RWPE2 (cell line): ENCODE measurements around the gene CATSPERB.
"Not testable (repeated sequence)": the region's sequence is repeated elsewhere in the genome, so short reads cannot be mapped to it uniquely, and the experiment has no call there.

Source experiments
- ATAC-seq: fragments of 200-7000 bp; cut with Tn5 transposase; 3 replicates; pipeline ENCODE4 v1.9.1; 2021; ENCODE audit warnings: low read depth
- DNase-seq: peaks from one replicate; pipeline ENCODE4 v3.0.0-alpha.2; 2020; ENCODE audit warnings: low spot score
- H3K27ac ChIP-seq: fragments of 450-650 bp; 2 replicates; pipeline ENCODE4 v1.5.1; 2017; ENCODE audit warnings: mild to moderate bottlenecking; ENCODE audit not compliant: poor library complexity, severe bottlenecking
- H3K27me3 ChIP-seq: fragments of 250-450 bp; sonication (Bioruptor Pico); 2 replicates; pipeline ENCODE4 v1.5.1; 2021; ENCODE audit warnings: mild to moderate bottlenecking, moderate library complexity; ENCODE audit not compliant: insufficient read depth, poor library complexity, severe bottlenecking
- H3K36me3 ChIP-seq: fragments of 250-450 bp; sonication (Bioruptor Pico); 2 replicates; pipeline ENCODE4 v1.5.1; 2020; ENCODE audit warnings: low read depth, mild to moderate bottlenecking, moderate library complexity
- H3K4me1 ChIP-seq: fragments of 250-450 bp; sonication (Bioruptor Pico); 2 replicates; pipeline ENCODE4 v1.5.1; 2021; ENCODE audit warnings: mild to moderate bottlenecking, moderate library complexity; ENCODE audit not compliant: insufficient read depth, poor library complexity, severe bottlenecking
- H3K4me3 ChIP-seq: fragments of 250-450 bp; sonication (Bioruptor Pico); 2 replicates; pipeline ENCODE4 v1.5.1; 2021; ENCODE audit warnings: mild to moderate bottlenecking, moderate library complexity; ENCODE audit not compliant: severe bottlenecking
- H3K9me3 ChIP-seq: fragments of 250-450 bp; sonication (Bioruptor Pico); 2 replicates; pipeline ENCODE4 v1.5.1; 2021; ENCODE audit warnings: mild to moderate bottlenecking, moderate library complexity; ENCODE audit not compliant: severe bottlenecking
- TF ChIP-seq, protein P1 (sequence below): fragments of 450-650 bp; IDR thresholded peaks from one replicate; pipeline ENCODE4 v1.5.1; 2017; ENCODE audit warnings: mild to moderate bottlenecking, moderate library complexity; ENCODE audit not compliant: poor library complexity, severe bottlenecking

CATSPERB gene

DNA sequence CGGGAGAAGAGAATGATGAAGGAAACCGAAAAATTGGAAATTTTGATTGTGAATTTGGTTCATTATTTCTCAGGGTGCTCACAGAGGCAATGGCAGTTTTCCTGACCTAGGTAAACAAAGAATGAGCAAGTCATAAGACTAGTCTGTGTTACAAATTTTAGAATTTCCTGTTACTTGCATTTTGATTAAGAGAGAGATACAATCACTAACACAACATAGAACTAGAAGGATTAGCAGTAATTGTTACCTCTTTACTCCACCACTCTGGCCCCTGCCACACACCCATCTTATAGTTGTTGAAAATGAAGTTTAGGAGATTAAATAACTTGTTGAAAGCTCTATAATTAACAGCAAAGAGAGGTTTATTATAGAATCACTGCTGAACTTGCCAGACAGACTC, 62.0 kb downstream of the CATSPERB start:
- Histone ChIP-seq H3K4me3 (no peak overlapping the region), H3K27me3 (no peaks in the 10 kb centered on the region), H3K27ac (no peak overlapping the region), H3K36me3 (no peaks in the 10 kb centered on the region), H3K9me3 (no peaks in the 10 kb centered on the region), H3K4me1 (no peaks in the 10 kb centered on the region)
- ATAC-seq (no peak), DNase-seq (no peak)
- TF ChIP-seq, protein P1, sequence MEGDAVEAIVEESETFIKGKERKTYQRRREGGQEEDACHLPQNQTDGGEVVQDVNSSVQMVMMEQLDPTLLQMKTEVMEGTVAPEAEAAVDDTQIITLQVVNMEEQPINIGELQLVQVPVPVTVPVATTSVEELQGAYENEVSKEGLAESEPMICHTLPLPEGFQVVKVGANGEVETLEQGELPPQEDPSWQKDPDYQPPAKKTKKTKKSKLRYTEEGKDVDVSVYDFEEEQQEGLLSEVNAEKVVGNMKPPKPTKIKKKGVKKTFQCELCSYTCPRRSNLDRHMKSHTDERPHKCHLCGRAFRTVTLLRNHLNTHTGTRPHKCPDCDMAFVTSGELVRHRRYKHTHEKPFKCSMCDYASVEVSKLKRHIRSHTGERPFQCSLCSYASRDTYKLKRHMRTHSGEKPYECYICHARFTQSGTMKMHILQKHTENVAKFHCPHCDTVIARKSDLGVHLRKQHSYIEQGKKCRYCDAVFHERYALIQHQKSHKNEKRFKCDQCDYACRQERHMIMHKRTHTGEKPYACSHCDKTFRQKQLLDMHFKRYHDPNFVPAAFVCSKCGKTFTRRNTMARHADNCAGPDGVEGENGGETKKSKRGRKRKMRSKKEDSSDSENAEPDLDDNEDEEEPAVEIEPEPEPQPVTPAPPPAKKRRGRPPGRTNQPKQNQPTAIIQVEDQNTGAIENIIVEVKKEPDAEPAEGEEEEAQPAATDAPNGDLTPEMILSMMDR = no peak

DNA sequence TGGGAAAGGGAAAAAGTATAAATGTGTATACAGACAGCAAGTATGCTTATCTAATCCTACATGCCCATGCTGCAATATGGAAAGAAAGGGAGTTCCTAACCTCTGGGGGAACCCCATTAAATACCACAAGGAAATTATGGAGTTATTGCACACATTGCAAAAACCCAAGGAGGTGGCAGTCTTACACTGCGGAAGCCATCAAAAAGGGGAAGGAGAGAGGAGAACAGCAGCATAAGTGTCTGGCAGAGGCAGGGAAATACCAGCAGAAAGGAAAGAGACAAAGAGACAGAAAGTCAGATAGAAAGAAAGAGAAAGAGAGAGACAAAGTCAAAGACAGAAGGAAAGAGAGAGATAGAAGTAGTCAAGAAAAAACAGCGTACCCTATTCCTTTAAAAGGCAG, 64.8 kb downstream of the CATSPERB start:
- ATAC-seq, H3K9me3 ChIP-seq, H3K27me3 ChIP-seq, H3K4me1 ChIP-seq, H3K36me3 ChIP-seq, H3K4me3 ChIP-seq, H3K27ac ChIP-seq, DNase-seq: not testable (repeated sequence)

DNA sequence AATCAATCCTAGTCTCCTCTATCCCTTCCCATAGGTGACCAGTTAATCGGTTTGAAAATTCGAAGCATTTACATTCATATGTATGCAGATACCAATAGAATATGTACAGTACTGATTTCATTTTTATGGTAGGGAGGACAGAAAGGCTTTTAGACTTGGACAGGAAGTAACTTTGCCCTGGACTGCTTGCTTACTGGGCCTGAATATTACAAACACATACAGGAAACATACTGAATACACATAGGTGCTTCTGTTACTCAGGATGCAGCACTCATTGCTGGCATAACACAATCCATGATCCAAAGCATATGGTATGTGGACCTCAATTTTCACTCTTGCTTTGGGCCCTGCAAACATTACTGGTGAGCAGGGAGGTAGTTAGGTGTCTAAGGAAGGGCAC, 71.1 kb downstream of the CATSPERB start:
- DNase-seq = no peak
- no peaks in the 10 kb centered on the region for H3K9me3 ChIP-seq
- H3K4me3 ChIP-seq = no peak overlapping the region
- no peaks in the 10 kb centered on the region for H3K27me3 ChIP-seq
- 0 out of 3 replicates have a peak, but pooled peaks have one; percentile 14 for ATAC-seq
- no peak overlapping the region for H3K27ac ChIP-seq
- TF ChIP-seq, protein P1 = no peak
- H3K36me3 ChIP-seq = no peaks in the 10 kb centered on the region
- H3K4me1 ChIP-seq = no peaks in the 10 kb centered on the region

DNA sequence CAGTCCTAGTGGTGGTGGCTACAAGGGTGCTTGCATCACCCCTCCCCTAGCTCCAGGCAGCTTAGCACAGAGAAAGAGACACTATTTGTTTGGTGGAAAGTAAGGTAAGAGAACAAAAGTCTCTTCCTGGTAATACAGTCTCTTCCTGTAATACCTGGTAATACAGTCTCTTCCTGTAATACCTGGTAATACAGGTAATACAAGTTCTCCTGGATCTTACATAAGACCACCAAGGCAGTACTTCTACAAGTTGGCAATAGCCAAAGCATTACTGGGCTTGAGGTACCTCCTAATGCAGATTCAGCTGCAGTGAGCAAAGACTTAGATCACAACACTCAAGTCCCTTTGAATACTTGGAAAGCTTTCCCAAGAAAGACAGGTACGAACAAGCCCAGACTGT, 77.0 kb downstream of the CATSPERB start:
- Histone ChIP-seq H3K27ac (peak overlapping the region; percentile 20), H3K9me3 (no peaks in the 10 kb centered on the region), H3K36me3 (no peaks in the 10 kb centered on the region), H3K4me1 (peaks cover 8% of the 10 kb centered on the region), H3K27me3 (no peaks in the 10 kb centered on the region), H3K4me3 (no peak overlapping the region)
- DNase-seq (no peak), ATAC-seq (peak; percentile 80)
- TF ChIP-seq, protein P1 = no peak

DNA sequence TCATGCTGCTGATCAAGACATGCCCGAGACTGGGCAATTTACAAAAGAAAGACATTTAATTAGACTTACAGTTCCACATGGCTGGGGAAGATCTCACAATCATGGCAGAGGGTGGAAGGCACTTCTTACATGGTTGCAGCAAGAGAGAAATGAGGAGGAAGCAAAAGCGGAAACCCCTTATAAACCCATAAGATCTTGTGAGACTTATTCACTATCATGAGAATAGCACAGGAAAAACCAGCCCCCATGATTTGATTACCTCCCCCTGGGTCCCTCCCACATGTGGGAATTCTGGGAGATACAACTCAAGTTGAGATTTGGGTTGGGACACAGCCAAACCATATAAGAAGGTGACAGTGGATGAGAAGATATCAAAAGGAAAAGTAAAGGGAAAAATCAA, 78.4 kb downstream of the CATSPERB start:
- ATAC-seq = no peak
- no peak for DNase-seq
- Histone ChIP-seq H3K9me3 (no peaks in the 10 kb centered on the region), H3K4me3 (no peak overlapping the region), H3K27me3 (no peaks in the 10 kb centered on the region), H3K27ac (no peak overlapping the region), H3K36me3 (no peaks in the 10 kb centered on the region), H3K4me1 (peaks cover 8% of the 10 kb centered on the region)
- TF ChIP-seq, protein P1 = no peak
